CD14-positive monocyte (primary cell): ENCODE results near the gene KIAA0930. TPM values are rescaled to one million over a fixed set of nuclear protein-coding genes. Genes with fewer than 3 reads are reported as not detected.

Experiments used
- DNase-seq, 3 donors: peaks; one replicate each; pipeline ENCODE4 v3.0.0-alpha.2; 2011 to 2022
- H2AFZ ChIP-seq: 2 replicates; pipeline ENCODE4 v1.6.0; 2012; ENCODE audit warnings: mild to moderate bottlenecking, low read depth, low read length, inconsistent platforms; ENCODE audit not compliant: insufficient read depth, poor library complexity, severe bottlenecking
- H3K27ac ChIP-seq, 2 donors: 1 replicate in 1 of 2; 2 replicates in 1 of 2; pipeline ENCODE4 v1.5.1; 2012 to 2013; ENCODE audit warnings: low read length in 2 of 2, control low read depth in 1 of 2, inconsistent platforms in 1 of 2, low read depth in 1 of 2, mild to moderate bottlenecking in 1 of 2
- H3K27me3 ChIP-seq, 2 donors: one replicate each; pipeline versions ENCODE4 v1.6.0 to v1.6.1; 2011 to 2013; ENCODE audit warnings: low read length in 2 of 2; ENCODE audit not compliant: control insufficient read depth in 2 of 2, insufficient read depth in 2 of 2
- H3K36me3 ChIP-seq, 2 donors: replicated peaks in 1 of 2; 1 replicate in 1 of 2; 2 replicates in 1 of 2; pipeline versions ENCODE4 v1.5.1 to v1.6.1; 2012 to 2013; ENCODE audit warnings: low read length in 2 of 2, control low read depth in 1 of 2, inconsistent platforms in 1 of 2, mild to moderate bottlenecking in 1 of 2; ENCODE audit not compliant: insufficient read depth in 2 of 2, control insufficient read depth in 1 of 2
- H3K4me1 ChIP-seq, 2 donors: 1 replicate in 1 of 2; 2 replicates in 1 of 2; pipeline versions ENCODE4 v1.5.1 to v1.6.1; 2012 to 2013; ENCODE audit warnings: low read length in 2 of 2, control low read depth in 1 of 2, inconsistent platforms in 1 of 2, mild to moderate bottlenecking in 1 of 2, moderate library complexity in 1 of 2; ENCODE audit not compliant: insufficient read depth in 2 of 2, control insufficient read depth in 1 of 2
- H3K4me2 ChIP-seq: replicated peaks from 2 replicates; pipeline ENCODE3; 2012; ENCODE audit warnings: low read length, moderate library complexity, mild to moderate bottlenecking; ENCODE audit not compliant: poor library complexity, severe bottlenecking; ENCODE audit errors: extremely low read depth
- H3K4me3 ChIP-seq, 3 experiments: fragments of 200-600 bp in 1 of 3; sonication (generic) in 1 of 3; replicated peaks in 1 of 3; 1 replicate in 2 of 3; 2 replicates in 1 of 3; pipeline ENCODE4 v1.5.1; 2011 to 2013; ENCODE audit warnings: low read length in 3 of 3, mild to moderate bottlenecking in 3 of 3, control low read depth in 2 of 3, low read depth in 2 of 3, inconsistent platforms in 1 of 3, moderate library complexity in 1 of 3
- H3K79me2 ChIP-seq: 2 replicates; pipeline ENCODE4 v1.6.0; 2012; ENCODE audit warnings: mild to moderate bottlenecking, control low read depth, inconsistent platforms, low read length, moderate library complexity; ENCODE audit not compliant: insufficient read depth
- H3K9ac ChIP-seq: 2 replicates; pipeline ENCODE4 v1.6.0; 2017; ENCODE audit warnings: low read length, mild to moderate bottlenecking; ENCODE audit not compliant: insufficient read depth, poor library complexity, severe bottlenecking
- H3K9me3 ChIP-seq, 2 donors: replicated peaks in 1 of 2; 1 replicate in 1 of 2; 2 replicates in 1 of 2; pipeline versions ENCODE4 v1.5.1 to v1.6.1; 2012 to 2013; ENCODE audit warnings: low read length in 2 of 2, control low read depth in 1 of 2; ENCODE audit not compliant: control insufficient read depth in 1 of 2, insufficient read depth in 1 of 2
- H4K20me1 ChIP-seq: 2 replicates; pipeline ENCODE4 v1.6.0; 2012; ENCODE audit warnings: mild to moderate bottlenecking, low read length, control low read depth, moderate library complexity; ENCODE audit not compliant: insufficient read depth
- H3K27ac Mint-ChIP-seq, 7 donors: one replicate each; pipeline ENCODE4 v1.8.0; 2020; ENCODE audit warnings: mild to moderate bottlenecking in 7 of 7, mixed read lengths in 7 of 7, moderate library complexity in 6 of 7, inconsistent platforms in 2 of 7
- H3K27me3 Mint-ChIP-seq, 3 donors: one replicate each; pipeline ENCODE4 v1.8.0; 2021 to 2022; ENCODE audit warnings: low read depth in 3 of 3, mild to moderate bottlenecking in 3 of 3, mixed read lengths in 3 of 3, moderate library complexity in 3 of 3, inconsistent platforms in 1 of 3
- H3K36me3 Mint-ChIP-seq, 2 donors: one replicate each; pipeline ENCODE4 v1.8.0; 2020; ENCODE audit warnings: mixed read lengths in 2 of 2, inconsistent platforms in 1 of 2, mild to moderate bottlenecking in 1 of 2
- H3K4me1 Mint-ChIP-seq: one replicate; pipeline ENCODE4 v1.8.0; 2020; ENCODE audit warnings: mild to moderate bottlenecking, mixed read lengths
- H3K4me3 Mint-ChIP-seq, 2 donors: one replicate each; pipeline ENCODE4 v1.8.0; 2020; ENCODE audit warnings: mild to moderate bottlenecking in 2 of 2, mixed read lengths in 2 of 2, moderate library complexity in 1 of 2
- H3K9me3 Mint-ChIP-seq, 7 donors: one replicate each; pipeline ENCODE4 v1.8.0; 2020 to 2022; ENCODE audit warnings: mixed read lengths in 7 of 7, mild to moderate bottlenecking in 6 of 7, moderate library complexity in 6 of 7, inconsistent platforms in 2 of 7
- CTCF ChIP-seq: fragments of 200-600 bp; IDR thresholded peaks from one replicate; pipeline ENCODE4 v1.8.0; 2022; ENCODE audit warnings: antibody characterized with exemption, mild to moderate bottlenecking
- WGBS: methylation state at CpG from one replicate; pipeline ENCODE4 v1.1.5; 2013; ENCODE audit warnings: missing lambda C conversion rate; ENCODE audit not compliant: insufficient coverage; 5-methylcytosine and 5-hydroxymethylcytosine counted together
- intact Hi-C, 2 donors: fragments of 100-400 bp; cut with micrococcal nuclease; formaldehyde crosslinking; loops; one replicate each; pipeline versions ENCODE4 v1.15.0 to v1.15.1; 2023
- polyA plus RNA-seq, 3 donors: library from polyadenylated mRNA; depleted of rRNA in 1 of 3; unstranded in 2 of 3; stranded (reverse) in 1 of 3; fragments of 300-500 nt in 2 of 3; fragments of >200 nt in 1 of 3; fragmentation: Illumina TruSeq in 2 of 3; gene quantifications; 1 replicate in 2 of 3; 2 replicates in 1 of 3; pipeline ENCODE4 v1.2.3, GENCODE V29; 2012 to 2021

The KIAA0930 gene
- polyA plus RNA-seq, 3 donors, result 14.0 to 89.1 (median 15.6) TPM

- no peak overlapping the region for H2AFZ ChIP-seq
- Mint-ChIP-seq H3K27me3 (peaks cover 2 to 8% (median 7%) of the 10 kb centered on the region in 3 donors), H3K27ac (peak overlapping the region in 6 of 7 donors; percentile 55 to 95 (median 90)), H3K4me3 (no peak overlapping the region), H3K9me3 (peaks cover 0 to 5% (median 2%) of the 10 kb centered on the region in 7 donors), H3K4me1 (peaks cover 52% of the 10 kb centered on the region), H3K36me3 (no peaks in the 10 kb centered on the region)
- 83% methylated on average over 1 of the region's 3 CpGs for WGBS
- no peak overlapping the region for H3K4me2 ChIP-seq
- no peaks in the 10 kb centered on the region for H3K79me2 ChIP-seq
- no peaks in the 10 kb centered on the region for H3K27me3 ChIP-seq
- TF ChIP-seq CTCF, result no peak
- H3K36me3 ChIP-seq, result no peaks in the 10 kb centered on the region
- H3K9me3 ChIP-seq, result no peaks in the 10 kb centered on the region
- H3K27ac ChIP-seq, result peak overlapping the region in 1 of 2 donors; percentile 84
- no peak overlapping the region for H3K9ac ChIP-seq
- H3K4me3 ChIP-seq, result no peak overlapping the region
- H4K20me1 ChIP-seq, result no peaks in the 10 kb centered on the region
- H3K4me1 ChIP-seq, result peaks cover 44 to 55% of the 10 kb centered on the region in 2 donors
- intact Hi-C loops, result no loop called here
- DNase-seq, result no peak
These were observed 40.3 kb upstream of the KIAA0930 start for GRCh38 chr22:45281010-45281409.

- 100% methylated on average over 1 of the region's 3 CpGs for WGBS
- Mint-ChIP-seq H3K4me1 (peaks cover 48% of the 10 kb centered on the region), H3K36me3 (no peaks in the 10 kb centered on the region), H3K27ac (peak overlapping the region; percentile 88 to 97 (median 93)), H3K9me3 (peaks cover 0 to 5% (median 2%) of the 10 kb centered on the region in 7 donors), H3K27me3 (peaks cover 2 to 8% (median 7%) of the 10 kb centered on the region in 3 donors), H3K4me3 (no peak overlapping the region)
- no peak overlapping the region for H3K4me3 ChIP-seq
- DNase-seq, result no peak
- no peaks in the 10 kb centered on the region for H3K79me2 ChIP-seq
- peaks cover 40 to 51% of the 10 kb centered on the region in 2 donors for H3K4me1 ChIP-seq
- H3K36me3 ChIP-seq, result no peaks in the 10 kb centered on the region
- H4K20me1 ChIP-seq, result no peaks in the 10 kb centered on the region
- no peak overlapping the region for H2AFZ ChIP-seq
- peak overlapping the region; percentile 54 for H3K9ac ChIP-seq
- no peaks in the 10 kb centered on the region for H3K27me3 ChIP-seq
- H3K9me3 ChIP-seq, result no peaks in the 10 kb centered on the region
- TF ChIP-seq CTCF, result no peak
- peak overlapping the region; percentile 73 to 84 for H3K27ac ChIP-seq
- peak overlapping the region; percentile 53 for H3K4me2 ChIP-seq
- intact Hi-C loops, result no loop called here
These were observed 39.9 kb upstream of the KIAA0930 start for GRCh38 chr22:45280587-45280980.
